Hematopoietic multipotent progenitor cell treated with erythropoietin and hydrocortisone succinate and interleukin-3 and kit ligand, for 6 days (in vitro differentiated cells): ENCODE data around the gene BGLAP.
A peak's percentile ranks its signal among the peaks of the same experiment; 100 is the strongest.

ENCODE experiments used
- DNase-seq: peaks from one replicate; pipeline ENCODE4 v3.0.0-alpha.2; 2015

The BGLAP gene

GRCh38 chr1:156228501-156228900 lies 13.5 kb upstream of the BGLAP start:
- no peak for DNase-seq

DNA sequence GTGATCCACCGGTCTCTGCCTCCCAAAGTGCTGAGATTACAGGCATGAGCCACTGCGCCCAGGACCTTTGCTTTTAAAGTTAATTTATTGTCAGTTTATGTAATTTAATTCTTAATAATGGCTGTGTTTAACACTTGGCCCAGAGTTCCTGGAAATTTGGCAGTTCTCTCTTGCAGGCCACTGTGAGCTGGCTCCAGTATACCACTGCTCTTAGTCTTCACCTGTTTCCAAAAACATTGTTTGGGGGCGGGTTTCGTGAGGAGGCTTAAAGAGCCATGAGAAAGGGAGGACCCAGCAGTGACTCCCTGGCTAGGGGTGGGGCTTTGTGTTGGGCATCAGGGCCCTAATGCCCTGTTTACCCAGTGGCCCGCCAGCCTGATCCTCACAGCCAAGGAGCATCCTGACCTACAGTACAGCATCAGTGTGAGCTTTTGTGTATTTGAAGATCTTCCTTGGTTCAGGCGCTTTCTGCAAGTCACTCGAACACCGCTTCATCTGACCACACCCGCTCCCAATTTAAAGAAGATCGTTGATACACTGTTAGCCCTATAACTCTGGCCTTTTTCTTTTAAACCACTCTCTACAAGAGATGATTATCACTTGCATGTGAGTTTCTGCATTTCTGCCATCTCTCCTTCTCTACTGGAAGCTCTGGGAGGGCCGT lies 12.0 kb upstream of the BGLAP start:
- peak; percentile 69 for DNase-seq

DNA sequence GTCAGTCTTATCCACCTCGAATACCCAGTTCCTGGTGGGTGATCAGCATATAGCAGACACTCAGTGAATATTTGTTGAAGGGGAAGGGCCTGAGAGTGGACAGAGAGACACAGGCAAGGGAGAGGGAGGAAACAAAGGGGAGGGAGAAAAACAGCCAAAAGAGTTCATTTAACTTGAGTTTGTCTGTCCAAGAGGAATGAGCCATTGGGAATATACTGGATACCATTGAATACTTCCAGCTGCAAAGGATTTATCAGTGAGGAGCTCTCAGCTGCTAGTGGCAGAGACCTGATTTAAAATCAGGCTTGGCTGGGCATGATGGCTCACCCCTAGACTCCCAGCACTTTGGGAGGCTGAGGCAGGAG lies 11.5 kb upstream of the BGLAP start:
- DNase-seq: no peak

DNA sequence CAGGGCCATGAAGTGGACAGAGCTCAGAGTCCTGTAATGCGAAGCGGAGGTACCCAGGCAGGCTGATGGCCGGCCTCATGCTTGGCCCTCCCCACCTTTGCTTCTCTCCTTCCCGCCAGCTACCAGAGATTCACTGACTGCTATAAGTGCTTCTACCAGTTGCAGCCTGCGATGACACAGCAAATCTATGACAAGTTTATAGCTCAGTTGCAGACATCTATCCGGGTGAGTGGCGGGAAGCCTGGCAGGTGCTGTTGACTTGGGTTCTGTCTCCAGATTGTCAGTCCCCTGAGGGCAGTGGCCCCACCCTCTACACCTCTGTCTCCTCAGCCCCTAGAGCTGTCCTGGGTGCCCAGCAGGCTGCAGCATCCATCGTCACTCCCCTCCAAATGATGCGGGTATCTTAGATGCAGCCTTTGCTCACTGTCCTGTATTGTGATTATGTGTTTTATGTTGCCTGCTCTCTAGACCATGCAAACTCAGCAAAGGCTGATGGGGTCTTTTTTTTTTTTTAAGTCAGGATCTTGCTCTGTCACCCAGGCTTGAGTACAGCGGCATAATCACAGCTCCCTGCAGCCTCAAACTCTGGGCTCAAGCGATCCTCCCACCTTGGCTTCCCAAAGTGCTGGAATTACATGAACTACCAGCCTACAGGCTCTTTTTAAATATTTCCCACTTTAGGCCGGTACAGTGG lies 9.6 kb upstream of the BGLAP start:
- DNase-seq: peak; percentile 35

- no peak for DNase-seq
Observed at GRCh38 chr1:156233426-156234127, 8.4 kb upstream of the BGLAP start.

DNA sequence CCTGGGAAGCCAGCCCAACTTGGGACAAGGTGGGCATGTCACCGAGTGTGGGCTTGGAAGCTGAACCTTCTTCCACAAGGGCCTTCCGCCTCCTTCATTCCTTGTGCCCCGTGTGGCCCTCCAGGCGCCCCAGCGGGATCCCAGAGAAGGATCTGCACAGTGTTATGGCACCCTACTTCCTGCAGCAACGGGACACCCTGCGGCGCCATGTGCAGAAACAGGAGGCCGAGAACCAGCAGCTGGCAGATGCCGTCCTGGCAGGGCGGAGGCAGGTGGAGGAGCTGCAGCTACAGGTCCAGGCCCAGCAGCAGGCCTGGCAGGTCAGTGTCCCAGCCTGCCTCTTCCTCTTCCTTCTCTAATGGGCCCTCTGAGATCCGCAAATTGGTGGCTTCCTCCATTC lies 5.8 kb upstream of the BGLAP start:
- no peak for DNase-seq

GRCh38 chr1:156238248-156238647 lies 3.7 kb upstream of the BGLAP start:
- DNase-seq: no peak

- no peak for DNase-seq
Observed at GRCh38 chr1:156241311-156241811, 623 bp upstream of the BGLAP start.

- DNase-seq: no peak
Observed at GRCh38 chr1:156242738-156243137, 754 bp downstream of the BGLAP start.

- DNase-seq: peak; percentile 9
Observed at GRCh38 chr1:156244126-156244525, 2.1 kb downstream of the BGLAP start.

DNA sequence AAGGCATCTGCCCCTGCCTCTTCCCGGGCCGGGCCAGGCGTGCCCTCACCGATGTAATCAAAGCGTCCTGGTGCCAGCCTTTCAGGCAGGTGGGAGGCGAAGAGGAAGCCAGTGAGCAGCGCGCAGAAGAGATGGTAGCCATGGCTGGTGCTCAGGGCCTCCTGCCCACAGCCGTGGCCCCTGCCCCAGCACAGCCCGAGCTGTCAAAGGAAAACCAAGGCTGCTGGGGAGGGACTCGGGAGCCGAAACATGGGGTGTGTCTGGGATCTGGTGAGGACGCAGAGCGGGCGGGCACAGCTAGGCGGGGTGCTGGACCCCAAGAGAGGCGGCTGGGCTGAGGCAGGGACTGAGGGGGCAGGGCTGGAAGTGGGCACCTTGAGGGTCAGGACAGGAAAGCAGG lies 2.7 kb downstream of the BGLAP start:
- no peak for DNase-seq

- DNase-seq: peak; percentile 67
Observed at GRCh38 chr1:156245451-156246232, 3.7 kb downstream of the BGLAP start.

DNA sequence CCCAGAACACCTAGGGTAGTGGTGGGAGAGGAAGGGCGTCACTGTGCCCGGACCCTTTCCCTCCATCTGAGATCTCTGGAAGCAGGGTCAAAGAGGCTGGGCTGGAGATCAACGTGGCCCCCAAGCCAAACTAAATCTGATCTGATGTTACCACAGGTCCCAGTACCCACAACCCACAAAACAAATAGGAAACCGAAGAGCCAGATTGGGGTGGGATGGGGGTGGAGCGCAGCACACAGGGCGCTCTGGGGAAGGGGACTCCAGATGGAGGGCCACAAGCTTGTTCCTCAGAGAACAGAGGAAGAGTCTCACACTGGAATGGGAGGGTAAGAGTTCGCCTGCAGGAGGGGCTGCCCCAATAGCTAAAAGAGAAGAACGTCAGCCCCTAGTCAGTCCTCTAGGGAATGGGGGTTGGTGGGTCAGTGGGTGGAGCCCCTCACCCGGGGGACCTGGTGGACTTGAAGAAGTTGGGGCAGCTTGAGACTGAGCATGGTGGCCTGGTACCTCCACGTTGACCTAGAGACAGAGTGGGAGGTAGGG lies 4.3 kb downstream of the BGLAP start:
- peak; percentile 16 for DNase-seq

DNA sequence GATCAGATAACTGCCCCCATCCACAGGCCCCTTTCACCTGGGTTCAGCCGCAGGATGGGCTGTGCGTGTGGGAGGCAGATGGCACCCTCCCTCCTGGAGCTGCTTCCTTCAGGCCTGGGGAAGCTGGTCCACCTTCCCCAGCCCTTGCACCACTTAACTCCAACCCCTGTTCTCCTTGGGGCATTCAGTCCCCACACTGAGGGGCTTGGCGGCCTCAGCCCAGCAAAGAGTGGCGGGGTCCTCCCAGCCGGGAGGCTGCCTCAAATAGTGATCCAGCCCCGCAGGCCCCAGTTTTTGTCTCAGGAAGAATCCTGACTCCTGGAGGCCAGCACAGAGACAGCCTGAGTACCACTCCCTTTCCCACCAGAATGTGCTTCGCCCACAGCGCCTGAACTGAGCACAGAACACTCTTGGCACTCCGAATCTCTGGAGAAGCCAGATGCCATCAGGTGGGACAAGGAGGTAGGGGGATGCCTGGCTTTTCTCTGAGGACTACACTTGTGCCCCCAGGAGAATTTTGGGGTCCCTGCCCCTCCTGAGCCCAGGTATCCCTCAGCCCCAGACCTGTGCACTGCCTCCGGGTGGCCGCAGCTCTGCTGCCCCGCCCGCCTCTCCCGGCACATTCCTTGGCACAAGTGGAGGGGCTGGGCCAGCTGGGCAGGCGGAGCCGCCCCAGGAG lies 4.9 kb downstream of the BGLAP start:
- DNase-seq: peak; percentile 12

GRCh38 chr1:156247460-156248322 lies 5.7 kb downstream of the BGLAP start, which contains the start of gene PAQR6:
Gene PAQR6 (minus strand): TSS chr1:156248056. CDS start chr1:156246731, 1,325 bp downstream.
- peak; percentile 9 for DNase-seq

DNA sequence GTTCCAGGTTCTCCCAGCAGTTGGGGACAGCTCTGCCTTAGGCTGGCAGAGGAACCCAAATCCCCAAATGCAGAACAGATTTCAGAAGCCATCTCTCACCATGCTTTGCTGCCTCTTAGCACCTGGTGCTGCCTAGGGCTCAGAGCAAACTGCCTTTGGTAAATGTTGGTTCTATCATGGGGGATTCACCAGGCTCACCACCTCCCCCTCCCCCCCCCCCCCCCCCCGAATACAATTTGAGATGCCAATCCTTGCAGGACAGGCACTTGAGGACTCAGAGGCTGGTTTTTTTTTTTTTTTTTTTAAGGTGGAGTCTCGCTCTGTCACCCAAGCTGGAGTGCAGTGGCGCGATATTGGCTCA lies 6.3 kb downstream of the BGLAP start:
- DNase-seq: no peak

GRCh38 chr1:156249593-156249992 lies 7.6 kb downstream of the BGLAP start:
- no peak for DNase-seq

GRCh38 chr1:156251527-156251926 lies 9.5 kb downstream of the BGLAP start:
- DNase-seq: peak; percentile 56

GRCh38 chr1:156253634-156254033 lies 11.7 kb downstream of the BGLAP start:
- no peak for DNase-seq

DNA sequence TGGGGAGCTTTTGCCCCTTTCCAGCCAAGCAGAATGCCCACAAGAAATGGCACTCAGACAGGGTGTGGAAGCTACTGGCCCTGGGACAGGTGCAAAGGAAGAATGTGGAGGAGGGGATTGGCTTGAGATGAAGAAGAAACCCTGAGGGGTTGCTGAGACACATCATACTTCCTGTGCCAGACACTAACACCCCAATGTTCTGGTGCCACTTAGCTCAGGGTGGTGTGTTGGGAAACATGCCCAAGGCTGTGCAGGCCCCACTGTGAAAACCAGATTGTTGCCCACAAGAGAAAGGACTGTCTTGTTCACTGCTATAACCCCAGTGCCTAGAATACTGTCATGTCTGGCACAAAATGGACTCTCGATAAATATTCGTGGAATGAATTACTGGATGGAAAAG lies 15.7 kb downstream of the BGLAP start:
- DNase-seq: peak; percentile 46

DNA sequence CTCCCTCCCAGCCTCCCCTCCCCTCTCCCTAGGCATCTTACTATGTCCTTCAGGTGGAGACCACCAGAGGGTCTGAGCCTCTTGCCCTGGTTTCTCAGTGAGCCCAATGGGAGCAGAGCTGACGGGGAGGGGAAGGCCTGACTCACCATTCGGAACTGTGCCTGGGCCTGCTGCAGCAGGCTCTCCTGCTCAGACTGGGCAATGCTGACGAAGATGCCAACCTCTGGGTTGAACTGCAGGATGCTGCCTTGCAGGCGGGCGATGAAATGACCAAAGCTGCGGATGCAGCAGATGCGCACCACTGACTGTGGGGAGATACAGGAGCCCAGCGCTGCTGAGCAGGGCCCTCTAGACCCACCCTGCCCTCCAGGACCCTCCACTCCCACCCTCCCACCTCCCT lies 16.9 kb downstream of the BGLAP start:
- no peak for DNase-seq
